ENCODE measurements around the gene C15orf61.

C15orf61 gene

GRCh38 chr15:67549736-67550135 lies 28.8 kb downstream of the C15orf61 start:
- no peak for DNase-seq (ENCODE audit: low spot score)

DNA sequence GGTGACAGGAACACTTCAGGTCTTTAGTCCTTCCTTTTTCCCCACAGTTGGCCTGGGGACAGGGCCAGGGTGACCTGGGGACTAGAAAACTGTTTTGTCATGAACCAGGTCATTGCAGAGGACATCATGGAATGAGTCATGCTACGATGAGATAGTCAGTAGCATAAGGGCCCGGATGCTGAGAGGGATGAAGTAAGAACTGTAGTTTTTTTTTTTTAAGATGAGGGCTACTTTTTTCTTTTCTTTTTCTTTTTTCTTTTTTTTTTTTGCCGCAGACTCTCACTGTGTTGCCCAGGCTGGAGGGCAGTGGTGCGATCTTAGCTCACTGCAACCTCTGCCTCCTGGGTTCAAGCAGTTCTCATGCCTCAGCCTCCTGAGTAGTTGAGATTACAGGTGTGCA lies 29.6 kb downstream of the C15orf61 start:
- no peak for DNase-seq (ENCODE audit: low spot score)

DNA sequence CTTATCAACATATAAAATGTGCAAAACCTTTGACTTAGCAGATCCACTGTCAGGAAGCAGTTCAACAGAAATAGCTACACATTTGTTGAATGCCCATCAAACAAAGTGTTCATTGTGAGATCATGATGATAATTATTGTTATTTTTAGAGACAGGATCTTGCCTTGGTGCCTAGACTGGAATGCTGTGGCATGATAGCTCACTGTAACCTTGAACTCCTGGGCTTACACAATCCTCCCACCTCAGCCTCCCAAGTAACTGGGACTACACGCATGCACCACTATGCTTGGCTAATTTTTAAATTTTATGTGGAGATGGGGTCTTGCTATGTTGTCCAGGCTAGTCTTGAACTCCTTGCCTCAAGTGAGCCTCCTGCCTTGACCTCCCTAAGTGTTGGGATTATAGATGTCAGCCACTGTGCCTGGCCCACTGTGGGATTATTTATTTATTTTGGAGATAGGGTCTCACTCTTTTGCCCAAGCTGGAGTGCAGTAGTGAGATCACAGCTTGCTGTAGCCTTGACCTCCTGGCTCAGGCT lies 30.3 kb downstream of the C15orf61 start:
- no peak for DNase-seq (ENCODE audit: low spot score)

DNA sequence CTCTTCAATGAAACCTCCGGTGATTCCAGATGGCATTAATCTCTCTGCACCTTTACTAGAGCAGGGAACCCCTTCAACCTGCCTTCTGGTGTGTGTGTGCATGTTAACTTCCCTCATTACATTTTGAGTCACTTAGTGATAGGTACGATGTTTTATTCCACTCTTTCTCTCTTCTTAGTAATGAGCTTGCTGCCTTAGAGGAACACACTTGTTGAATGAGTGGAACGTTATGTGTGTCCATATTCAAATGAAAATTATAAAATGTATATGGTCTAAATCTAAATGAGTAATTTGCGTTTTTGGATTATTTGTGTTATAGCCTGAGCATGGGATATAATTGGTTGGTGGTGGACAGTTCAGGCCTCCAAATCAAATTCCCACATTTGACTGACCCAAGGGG lies 33.6 kb downstream of the C15orf61 start:
- no peak for DNase-seq (ENCODE audit: low spot score)

- DNase-seq (ENCODE audit: low spot score): no peak
These were observed 36.1 kb downstream of the C15orf61 start for GRCh38 chr15:67556976-67557570.

DNA sequence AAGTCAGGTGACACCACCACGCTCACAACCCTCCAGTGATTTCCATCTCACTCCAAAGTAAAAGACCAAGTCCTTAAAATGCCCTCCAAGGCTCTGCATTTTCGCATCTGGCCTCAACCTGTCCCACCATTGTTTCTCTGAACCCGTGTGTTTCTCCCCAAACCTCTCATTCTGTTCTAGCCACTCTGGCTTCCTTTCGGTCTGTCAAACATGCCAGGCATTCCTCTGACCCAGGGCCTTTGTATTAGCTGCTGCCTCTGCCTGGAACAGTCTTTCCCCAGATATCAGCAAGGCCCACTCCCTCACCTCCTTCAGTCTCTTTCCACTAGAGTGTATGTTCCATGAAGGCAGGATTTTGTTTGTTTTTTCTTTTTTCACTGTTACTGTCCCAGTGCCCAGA lies 37.6 kb downstream of the C15orf61 start:
- DNase-seq (ENCODE audit: low spot score): no peak

DNA sequence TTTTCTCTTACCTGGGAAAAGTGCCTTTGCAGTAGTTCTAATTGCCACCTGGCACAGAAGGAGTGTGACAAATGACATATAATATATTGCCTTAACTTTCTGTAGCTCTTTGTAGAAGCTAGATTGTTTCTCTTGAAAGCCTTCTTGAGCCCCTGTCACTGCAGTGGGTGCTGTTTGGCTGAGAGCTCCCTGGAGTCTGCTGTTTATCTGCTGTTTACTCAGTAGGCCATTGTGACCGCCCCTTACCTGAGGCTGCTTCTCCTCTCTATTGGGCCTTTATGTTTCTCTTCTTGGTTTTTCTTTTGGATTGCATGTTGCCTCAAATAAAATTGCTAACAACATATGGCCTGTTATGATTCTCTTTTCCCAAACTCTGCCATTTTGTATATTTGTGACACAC lies 38.2 kb downstream of the C15orf61 start:
- DNase-seq (ENCODE audit: low spot score): no peak

- DNase-seq (ENCODE audit: low spot score): no peak
These were observed 38.6 kb downstream of the C15orf61 start for GRCh38 chr15:67559576-67559975.

DNA sequence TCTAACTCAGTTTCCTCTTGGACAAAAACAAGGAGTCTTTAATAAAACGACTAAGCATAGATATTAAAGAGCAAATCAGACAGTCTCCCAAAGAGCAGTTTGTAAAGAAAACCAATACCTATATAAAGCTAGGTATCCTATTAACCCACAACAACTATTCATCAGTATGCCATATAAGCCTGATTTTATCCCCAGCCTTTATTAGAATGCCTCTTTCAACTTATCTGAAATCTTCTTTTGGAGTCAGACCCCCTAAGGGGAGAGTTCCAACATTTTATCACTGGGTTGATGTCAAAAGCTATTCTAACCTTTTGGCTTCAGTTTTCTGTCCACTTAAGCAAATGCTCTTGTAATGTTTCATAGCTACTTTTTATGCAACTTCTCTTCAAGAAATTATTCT lies 39.4 kb downstream of the C15orf61 start:
- DNase-seq (ENCODE audit: low spot score): no peak

- no peak for DNase-seq (ENCODE audit: low spot score)
These were observed 42.2 kb downstream of the C15orf61 start for GRCh38 chr15:67563092-67563491.

GRCh38 chr15:67564021-67564967 lies 43.4 kb downstream of the C15orf61 start:
- no peak for DNase-seq (ENCODE audit: low spot score)

GRCh38 chr15:67564968-67565345 lies 44.0 kb downstream of the C15orf61 start:
- no peak for DNase-seq (ENCODE audit: low spot score)

GRCh38 chr15:67569668-67570067 lies 48.7 kb downstream of the C15orf61 start:
- no peak for DNase-seq (ENCODE audit: low spot score)

DNA sequence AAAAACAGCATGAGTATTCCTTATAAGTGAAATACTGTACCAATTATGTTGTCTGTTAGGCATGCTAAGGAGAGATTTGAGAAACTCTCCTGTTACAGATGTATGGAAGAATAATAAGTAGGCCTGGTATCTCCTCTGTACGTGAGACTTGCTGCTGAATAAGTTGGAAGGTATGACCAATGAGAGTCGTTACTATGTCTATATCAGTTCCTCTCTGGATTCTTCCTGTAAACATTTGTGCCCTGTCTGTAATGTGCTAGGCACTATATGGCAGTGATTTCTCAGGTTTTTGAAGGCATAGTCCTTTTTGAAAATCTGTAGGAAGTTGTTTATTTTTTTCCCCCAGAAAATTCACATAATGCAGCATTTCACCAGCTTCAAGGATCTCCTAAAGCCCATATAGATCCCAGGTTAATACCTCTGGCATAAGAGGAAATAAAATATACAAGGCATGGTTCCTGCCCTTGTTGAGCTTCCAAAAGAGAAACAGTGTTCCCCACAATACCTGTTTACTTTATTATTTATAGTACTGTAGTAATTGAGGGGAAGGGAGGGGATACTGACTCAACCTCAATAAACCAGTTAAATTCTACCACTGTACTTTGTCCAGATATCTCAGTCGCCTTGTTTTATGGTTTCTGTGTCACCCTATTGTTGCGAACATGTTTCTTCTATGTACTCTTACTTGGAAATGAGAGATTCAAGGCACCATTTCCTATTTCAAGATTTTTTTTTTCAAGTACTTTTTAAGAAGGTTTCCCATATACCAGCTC lies 50.1 kb downstream of the C15orf61 start:
- no peak for DNase-seq (ENCODE audit: low spot score)

GRCh38 chr15:67571648-67572415 lies 50.9 kb downstream of the C15orf61 start:
- no peak for DNase-seq (ENCODE audit: low spot score)

DNA sequence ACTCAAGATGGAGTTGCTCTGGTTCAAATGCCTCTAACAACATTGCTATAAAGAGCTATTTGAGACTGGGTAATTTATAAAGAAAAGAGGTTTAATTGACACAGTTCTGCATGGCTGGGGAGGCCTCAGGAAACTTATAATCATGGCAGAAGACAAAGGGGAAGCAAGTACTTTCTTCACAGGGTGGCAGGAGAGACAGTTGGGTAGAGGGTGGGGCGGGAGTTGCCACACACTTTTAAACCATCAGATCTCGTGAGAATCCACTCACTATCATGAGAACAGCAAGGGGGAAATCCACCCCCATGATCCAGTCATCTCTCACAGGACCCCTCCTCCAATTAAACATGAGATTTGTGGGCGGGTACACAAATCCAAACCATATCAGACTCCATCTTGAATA lies 52.3 kb downstream of the C15orf61 start:
- DNase-seq (ENCODE audit: low spot score): no peak

GRCh38 chr15:67575039-67575502 lies 54.1 kb downstream of the C15orf61 start:
- DNase-seq (ENCODE audit: low spot score): peak; percentile 51

- DNase-seq (ENCODE audit: low spot score): no peak
These were observed 57.2 kb downstream of the C15orf61 start for GRCh38 chr15:67578020-67578600.

- DNase-seq (ENCODE audit: low spot score): no peak
These were observed 58.2 kb downstream of the C15orf61 start for GRCh38 chr15:67579164-67579563.
